GM19239 (cell line): ENCODE measurements around the gene GPR50.

Source experiments
- DNase-seq: peaks from one replicate; pipeline ENCODE4 v3.0.0; 2011; ENCODE audit warnings: low spot score; ENCODE audit not compliant: insufficient read length
- FAIRE-seq: peaks from 2 replicates; lab custom pipeline; 2011; peaks lifted over from hg19 to GRCh38; lab: Jason Lieb, UNC

The GPR50 gene

GRCh38 chrX:151176231-151176750 lies at the start of gene GPR50:
Gene GPR50, plus strand, starts transcription at chrX:151176584. Its CDS starts 138 bp downstream, at chrX:151176722.
- DNase-seq (no peak), FAIRE-seq (no peak)

GRCh38 chrX:151132531-151132930 lies 43.9 kb upstream of the GPR50 start:
- no peak for DNase-seq
- FAIRE-seq = no peak

DNA sequence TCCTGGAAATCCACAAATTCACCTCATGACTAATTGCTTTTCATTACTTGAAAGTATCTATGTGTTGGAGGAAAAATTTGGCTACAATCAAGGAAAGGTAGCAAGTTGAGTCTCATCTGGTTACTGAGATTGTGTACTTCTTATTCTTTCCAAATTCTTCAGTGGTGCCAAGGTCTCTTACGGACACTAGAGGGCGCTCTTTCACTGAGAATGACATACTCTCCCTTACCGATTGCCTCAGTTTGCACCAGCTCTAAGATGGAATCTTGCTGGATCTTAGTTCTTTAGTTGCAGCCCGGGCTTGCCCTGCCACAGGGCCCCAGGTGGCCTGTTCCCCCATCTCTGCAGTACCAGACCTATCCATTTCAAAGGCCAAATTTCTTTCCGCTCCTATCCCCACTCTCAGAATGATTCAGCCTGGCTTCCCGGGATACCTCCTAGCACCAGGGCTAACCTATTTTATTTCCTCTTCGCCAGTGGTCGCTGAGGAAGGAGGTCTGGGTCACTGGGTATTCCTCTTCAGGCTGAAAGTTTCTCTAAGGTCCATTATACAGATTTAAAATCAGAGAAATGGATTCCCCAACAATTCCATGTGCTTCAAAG lies 24.6 kb upstream of the GPR50 start:
- peak; percentile 60 for FAIRE-seq
- peak; percentile 24 for DNase-seq

GRCh38 chrX:151153086-151153485 lies 23.3 kb upstream of the GPR50 start:
- DNase-seq (no peak), FAIRE-seq (no peak)

- FAIRE-seq (no peak), DNase-seq (no peak)
These were observed 22.7 kb upstream of the GPR50 start for GRCh38 chrX:151153667-151154066.

DNA sequence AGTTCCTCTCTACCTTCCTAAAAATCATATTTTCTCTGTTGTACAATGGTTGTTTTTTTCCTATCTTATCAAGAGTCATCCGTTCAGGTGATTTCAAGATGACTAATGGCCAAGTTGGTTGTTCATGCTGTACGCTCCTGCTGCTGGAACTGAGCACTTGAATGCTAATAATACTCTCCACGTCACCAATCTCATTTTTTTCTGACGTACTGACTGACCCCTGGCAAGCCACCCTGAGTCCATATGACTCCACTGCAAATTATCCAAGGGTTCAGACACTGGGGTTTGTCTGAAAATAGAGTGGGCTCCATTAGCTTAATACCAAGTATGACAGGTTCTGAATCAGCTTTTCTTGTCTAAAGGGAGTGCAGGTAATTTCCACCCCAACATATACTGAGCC lies 21.1 kb upstream of the GPR50 start:
- DNase-seq (no peak), FAIRE-seq (no peak)

DNA sequence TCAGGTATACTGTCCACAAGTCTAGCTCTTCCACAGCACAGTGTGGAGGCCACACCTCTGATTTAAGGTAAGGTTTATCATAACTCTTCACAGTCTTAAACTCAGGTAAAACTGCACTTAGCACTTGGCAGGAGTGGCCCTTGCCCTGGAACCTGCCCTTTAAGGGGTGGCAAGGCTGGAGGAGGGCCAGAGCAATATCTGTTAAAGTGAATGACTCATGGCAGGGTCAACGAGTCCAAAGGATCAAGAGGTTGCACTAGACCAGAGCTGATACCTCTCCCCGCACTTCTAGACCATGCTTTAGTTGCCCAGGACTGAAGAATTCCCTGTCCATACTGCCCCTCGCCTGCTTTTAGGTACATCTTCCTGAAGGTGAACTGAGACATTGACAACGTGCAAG lies 14.7 kb upstream of the GPR50 start:
- FAIRE-seq (no peak), DNase-seq (no peak)

DNA sequence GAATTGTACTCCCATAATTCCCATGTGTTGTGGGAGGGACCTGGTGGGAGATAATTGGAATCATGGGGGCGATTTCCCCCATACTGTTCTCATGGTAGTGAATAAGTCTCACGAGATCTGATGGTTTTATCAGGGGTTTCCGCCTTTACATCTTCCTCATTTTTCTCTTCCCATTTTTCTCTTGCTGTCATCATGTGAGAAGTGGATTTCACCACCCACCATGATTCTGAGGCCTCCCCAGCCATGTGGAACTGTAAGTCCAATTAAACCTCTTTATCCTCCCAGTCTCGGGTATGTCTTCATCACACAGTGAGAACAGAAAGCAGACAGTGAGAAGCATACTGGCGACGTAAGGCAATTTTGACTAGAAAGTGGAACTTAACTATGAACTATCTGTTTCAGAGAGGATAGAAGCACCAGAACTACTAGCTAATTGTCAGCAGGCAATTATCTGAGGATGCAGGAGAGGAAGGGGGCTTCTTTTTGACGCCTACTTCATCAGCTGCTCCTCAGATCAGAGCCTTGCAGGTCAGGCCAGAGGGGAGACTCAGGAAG lies 8.5 kb upstream of the GPR50 start:
- DNase-seq = no peak
- peak; percentile 40 for FAIRE-seq

GRCh38 chrX:151169783-151170182 lies 6.6 kb upstream of the GPR50 start:
- no peak for DNase-seq
- FAIRE-seq = no peak

- DNase-seq (no peak), FAIRE-seq (no peak)
These were observed 1.7 kb upstream of the GPR50 start for GRCh38 chrX:151174581-151175282.

DNA sequence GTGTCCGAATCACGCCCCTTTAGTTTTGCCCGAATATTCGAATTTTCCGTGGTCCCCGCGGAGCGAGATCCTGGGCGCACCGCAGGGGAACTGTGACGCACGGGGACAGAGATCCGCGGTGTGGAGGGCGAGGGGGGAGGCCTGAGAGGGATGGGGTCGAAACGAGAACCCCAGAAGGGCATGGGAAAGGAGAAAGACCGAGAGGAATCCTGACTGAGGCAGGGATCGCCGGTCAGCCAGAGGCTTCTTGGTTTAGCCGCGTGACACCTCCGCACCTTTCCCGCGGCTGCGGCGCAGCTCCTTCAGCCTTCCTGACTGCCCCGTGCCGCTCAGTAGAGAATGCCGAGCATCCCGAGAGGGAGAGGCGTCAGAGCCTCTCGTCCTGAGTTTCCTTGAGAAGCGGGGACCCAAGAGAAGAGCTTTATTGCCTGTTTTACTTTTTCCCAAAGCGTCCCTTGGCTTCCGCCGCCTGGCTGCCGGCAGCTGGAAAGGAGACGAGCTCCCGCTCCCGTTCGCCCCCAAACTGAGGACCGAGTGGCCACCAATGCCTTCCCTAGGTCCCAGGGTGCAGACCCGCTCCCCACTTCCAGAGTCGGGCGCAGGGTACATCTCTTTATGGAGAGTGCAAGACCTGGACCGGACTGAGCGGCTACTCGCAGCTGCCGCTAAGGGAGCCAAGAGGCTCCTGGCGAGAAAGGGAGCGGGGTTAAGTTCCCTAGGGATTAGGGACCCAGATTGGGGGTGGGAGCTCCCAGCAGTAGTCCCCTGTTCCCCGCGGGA lies 911 bp upstream of the GPR50 start:
- no peak for DNase-seq
- no peak for FAIRE-seq

DNA sequence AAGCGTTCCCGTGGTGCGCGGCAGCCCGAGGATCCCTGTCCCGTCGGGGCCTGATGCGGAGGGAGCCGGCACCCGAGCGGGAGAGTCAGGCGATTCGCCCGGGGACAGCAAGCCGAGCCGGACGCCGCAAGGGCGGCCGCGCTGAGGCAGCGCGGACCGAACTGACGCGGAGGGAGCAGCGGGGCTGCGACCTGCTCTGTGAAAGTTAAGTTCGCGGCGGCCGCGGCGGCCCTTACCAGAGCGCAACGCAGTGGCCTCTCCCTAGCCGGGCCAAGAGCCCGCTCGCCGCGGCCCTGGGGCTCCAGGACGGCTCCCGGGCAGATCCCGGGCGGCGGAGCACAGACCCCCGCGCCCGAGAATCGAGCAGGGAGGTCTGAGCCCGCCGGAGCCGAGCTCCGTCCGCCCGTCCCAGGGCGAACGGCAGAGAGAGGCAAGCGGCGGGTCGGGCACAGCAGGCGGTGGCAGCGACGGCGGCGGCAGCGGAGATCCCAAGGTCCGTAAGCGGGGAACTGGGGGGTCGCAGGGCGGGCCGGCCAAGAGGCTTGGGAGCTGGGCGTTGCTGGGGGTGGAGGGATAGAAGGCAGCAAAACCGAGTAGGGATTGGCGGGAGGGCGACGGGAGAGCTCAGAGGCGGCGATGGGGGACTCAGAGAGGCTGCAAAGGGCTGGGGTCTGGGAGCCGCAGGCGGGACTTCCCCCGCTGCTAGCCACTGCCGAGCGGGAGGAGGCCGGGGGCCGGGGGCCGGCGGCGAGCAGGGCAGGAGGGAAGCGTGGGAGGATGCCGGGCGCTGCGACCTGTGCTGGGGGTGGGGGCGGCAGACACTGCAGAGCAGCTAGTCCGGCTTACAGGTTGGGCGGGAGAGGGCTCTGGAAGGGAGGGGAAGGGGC lies 1.0 kb downstream of the GPR50 start:
- no peak for DNase-seq
- no peak for FAIRE-seq

DNA sequence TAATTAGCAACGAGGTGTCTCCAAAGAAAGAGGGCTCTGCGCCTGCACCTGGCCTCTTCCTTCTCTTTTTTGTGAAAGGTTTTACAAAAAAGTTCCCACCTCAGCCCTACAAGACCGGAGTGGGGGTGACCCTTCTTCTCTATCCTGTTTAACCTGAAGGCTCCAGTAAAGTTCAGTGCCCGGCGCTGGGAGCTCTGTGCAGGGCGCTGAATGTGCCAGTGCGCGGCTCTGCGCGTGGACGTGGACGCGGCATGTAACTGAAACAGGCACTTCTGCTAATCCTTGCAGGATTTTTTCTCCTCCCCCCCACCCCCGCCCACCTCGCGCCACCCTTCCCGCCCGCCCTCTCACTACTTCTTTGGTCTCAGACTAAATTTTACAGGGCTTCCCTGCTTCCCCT lies 2.4 kb downstream of the GPR50 start:
- no peak for DNase-seq
- FAIRE-seq = no peak

GRCh38 chrX:151180400-151180799 lies 4.0 kb downstream of the GPR50 start:
- no peak for FAIRE-seq
- DNase-seq = no peak

DNA sequence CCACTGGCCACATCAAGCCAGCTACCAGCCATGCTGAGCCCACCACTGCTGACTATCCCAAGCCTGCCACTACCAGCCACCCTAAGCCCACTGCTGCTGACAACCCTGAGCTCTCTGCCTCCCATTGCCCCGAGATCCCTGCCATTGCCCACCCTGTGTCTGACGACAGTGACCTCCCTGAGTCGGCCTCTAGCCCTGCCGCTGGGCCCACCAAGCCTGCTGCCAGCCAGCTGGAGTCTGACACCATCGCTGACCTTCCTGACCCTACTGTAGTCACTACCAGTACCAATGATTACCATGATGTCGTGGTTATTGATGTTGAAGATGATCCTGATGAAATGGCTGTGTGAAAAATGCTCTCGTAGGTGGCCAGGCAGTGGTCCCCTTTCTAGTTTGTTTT lies 4.7 kb downstream of the GPR50 start:
- no peak for DNase-seq
- no peak for FAIRE-seq

DNA sequence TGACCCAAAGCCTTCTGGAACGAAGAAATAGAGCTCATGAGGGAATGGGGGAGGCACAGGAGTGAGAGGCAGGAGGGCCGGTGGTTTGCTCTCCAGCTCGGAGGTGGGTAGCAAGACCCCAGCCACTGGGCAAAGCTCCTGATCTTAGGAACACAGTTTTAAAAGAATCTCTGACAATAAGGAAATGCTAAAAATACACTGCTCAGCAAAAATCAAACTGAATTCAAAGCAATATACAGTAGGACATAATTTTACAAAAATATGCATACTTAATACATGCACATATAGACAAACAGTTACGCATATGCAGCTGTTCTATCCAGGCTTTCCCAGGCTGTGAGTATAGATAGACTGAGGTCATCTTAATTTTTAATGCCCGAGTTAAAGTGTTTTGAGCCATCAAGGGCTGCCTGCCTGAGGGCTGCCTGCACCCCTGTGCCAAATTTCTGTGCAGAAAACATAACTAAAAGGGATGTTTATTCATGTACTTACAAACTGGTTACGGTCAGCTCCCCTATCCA lies 6.9 kb downstream of the GPR50 start:
- no peak for FAIRE-seq
- no peak for DNase-seq

- FAIRE-seq = no peak
- no peak for DNase-seq
These were observed 7.7 kb downstream of the GPR50 start for GRCh38 chrX:151183912-151184565.

DNA sequence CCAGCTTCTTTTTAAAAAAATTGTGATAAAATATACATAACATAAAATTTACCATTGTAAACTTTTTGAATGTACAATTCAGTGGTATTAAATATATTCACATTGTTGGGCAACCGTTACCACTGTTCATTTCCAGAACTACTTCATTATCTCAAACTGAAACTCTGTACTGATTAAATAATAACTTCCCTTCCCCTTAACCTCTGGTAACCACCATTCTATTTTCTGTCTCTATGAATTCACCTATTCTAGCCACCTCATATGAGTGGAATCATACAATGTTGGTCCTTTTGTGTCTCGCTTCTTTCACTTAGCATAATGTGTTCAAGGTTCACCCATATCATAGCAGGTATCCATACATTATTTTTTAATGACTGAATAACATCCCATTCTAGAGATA lies 8.3 kb downstream of the GPR50 start:
- FAIRE-seq = peak; percentile 8
- DNase-seq = no peak

DNA sequence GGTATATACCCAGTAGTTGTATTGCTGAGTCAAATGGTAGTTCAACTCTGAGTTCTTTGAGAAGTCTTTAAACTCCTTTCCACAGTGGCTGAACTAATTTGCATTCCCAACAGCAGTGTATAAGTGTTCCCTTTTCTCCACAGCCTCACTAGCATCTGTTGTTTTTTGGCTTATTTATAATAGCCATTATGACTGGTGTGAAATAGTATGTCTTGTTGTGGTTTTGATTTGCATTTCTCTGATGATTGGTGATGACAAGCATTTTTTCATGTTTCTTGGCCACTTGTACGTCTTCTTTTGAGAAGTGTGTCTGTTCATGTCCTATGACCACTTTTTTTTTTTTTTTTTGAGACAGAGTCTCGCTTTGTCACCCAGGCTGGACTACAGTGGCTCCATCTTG lies 30.5 kb downstream of the GPR50 start:
- FAIRE-seq (no peak), DNase-seq (no peak)
